ENCODE measurements around the gene ZNF84. TPM values are rescaled to one million over a fixed set of nuclear protein-coding genes. Genes with fewer than 3 reads are reported as not detected.

ZNF84 gene
- total and polyA plus RNA-seq, 4 donors = 3.2 to 15.6 (median 7.1) TPM

GRCh38 chr12:133046698-133047097 lies 9.4 kb downstream of the ZNF84 start:
- H3K4me1 ChIP-seq (ENCODE audit: control insufficient read depth in 4 of 4, insufficient read depth in 4 of 4, low read length in 3 of 4) = no peaks in the 10 kb centered on the region
- 97% methylated on average over 3 of the region's 3 CpGs for WGBS
- no peaks in the 10 kb centered on the region for H3K27me3 ChIP-seq (ENCODE audit: control insufficient read depth in 4 of 4, insufficient read depth in 4 of 4, low read length in 3 of 4)
- peaks cover 58 to 96% (median 68%) of the 10 kb centered on the region in 4 donors for H3K9me3 ChIP-seq (ENCODE audit: control insufficient read depth in 4 of 4, low read length in 3 of 4)
- TF ChIP-seq ZBTB33 (IDR thresholded peaks at IDR 0.05) = no peak
- H3K36me3 ChIP-seq (ENCODE audit: control insufficient read depth in 4 of 4, insufficient read depth in 3 of 4, low read depth in 1 of 4, low read length in 3 of 4) = peaks cover 34 to 89% (median 79%) of the 10 kb centered on the region in 4 donors
- H3K9ac ChIP-seq (ENCODE audit: low read depth in 1 of 2, low read length in 2 of 2) = no peak overlapping the region
- H3K27ac ChIP-seq (ENCODE audit: low read depth in 1 of 2, low read length in 2 of 2) = no peak overlapping the region
- DNase-seq (ENCODE audit: low spot score) = no peak
- peak overlapping the region in 2 of 3 donors; percentile 41 to 64 for H3K4me3 ChIP-seq (ENCODE audit: low read depth in 1 of 3, low read length in 3 of 3)

- WGBS = 98% methylated on average over 5 of the region's 5 CpGs
- no peak overlapping the region for H3K27ac ChIP-seq (ENCODE audit: low read depth in 1 of 2, low read length in 2 of 2)
- H3K36me3 ChIP-seq (ENCODE audit: control insufficient read depth in 4 of 4, insufficient read depth in 3 of 4, low read depth in 1 of 4, low read length in 3 of 4) = peaks cover 8 to 41% (median 37%) of the 10 kb centered on the region in 4 donors
- peaks cover 36 to 86% (median 74%) of the 10 kb centered on the region in 4 donors for H3K9me3 ChIP-seq (ENCODE audit: control insufficient read depth in 4 of 4, low read length in 3 of 4)
- no peak overlapping the region for H3K9ac ChIP-seq (ENCODE audit: low read depth in 1 of 2, low read length in 2 of 2)
- no peaks in the 10 kb centered on the region for H3K4me1 ChIP-seq (ENCODE audit: control insufficient read depth in 4 of 4, insufficient read depth in 4 of 4, low read length in 3 of 4)
- no peaks in the 10 kb centered on the region for H3K27me3 ChIP-seq (ENCODE audit: control insufficient read depth in 4 of 4, insufficient read depth in 4 of 4, low read length in 3 of 4)
- no peak for DNase-seq (ENCODE audit: low spot score)
- H3K4me3 ChIP-seq (ENCODE audit: low read depth in 1 of 3, low read length in 3 of 3) = peak overlapping the region in 2 of 3 donors; percentile 44 to 73
- TF ChIP-seq RAD21 (IDR thresholded peaks at IDR 0.05) (no peak), GABPA (IDR thresholded peaks at IDR 0.05 in 1 of 2, conservative IDR thresholded peaks at IDR 0.05 in 1 of 2) (no peak), TAF1 (conservative IDR thresholded peaks at IDR 0.05) (no peak), RXRA (IDR thresholded peaks at IDR 0.05) (no peak), FOXA2 (IDR thresholded peaks at IDR 0.05) (no peak), MAX (IDR thresholded peaks at IDR 0.05) (no peak), ZBTB33 (IDR thresholded peaks at IDR 0.05) (no peak), HNF4G (IDR thresholded peaks at IDR 0.05) (no peak), JUND (IDR thresholded peaks at IDR 0.05) (no peak), SP1 (IDR thresholded peaks at IDR 0.05) (no peak), HNF4A (conservative IDR thresholded peaks at IDR 0.05) (no peak), NR2F2 (IDR thresholded peaks at IDR 0.05) (no peak), REST (IDR thresholded peaks at IDR 0.05) (no peak), FOXA1 (IDR thresholded peaks at IDR 0.05) (no peak), EGR1 (IDR thresholded peaks at IDR 0.05; ENCODE audit: low read depth in 2 of 2) (no peak), CTCF (IDR thresholded peaks at IDR 0.05; ENCODE audit: low read depth, low read length, missing input control) (no peak)
Measured at GRCh38 chr12:133057446-133057845, 20.1 kb downstream of the ZNF84 start.

All from liver (tissue), 9 donors.